Ammon's horn (tissue), 1 donor: ENCODE measurements around the gene CDC27.
A peak's percentile ranks its signal among the peaks of the same experiment; 100 is the strongest.
"Not testable (repeated sequence)": the region's sequence is repeated elsewhere in the genome, so short reads cannot be mapped to it uniquely, and the experiment has no call there.

ENCODE experiments used
- DNase-seq: peaks from one replicate; pipeline ENCODE4 v3.0.0-alpha.2; 2016; ENCODE audit warnings: low spot score

CDC27 gene, protein sequence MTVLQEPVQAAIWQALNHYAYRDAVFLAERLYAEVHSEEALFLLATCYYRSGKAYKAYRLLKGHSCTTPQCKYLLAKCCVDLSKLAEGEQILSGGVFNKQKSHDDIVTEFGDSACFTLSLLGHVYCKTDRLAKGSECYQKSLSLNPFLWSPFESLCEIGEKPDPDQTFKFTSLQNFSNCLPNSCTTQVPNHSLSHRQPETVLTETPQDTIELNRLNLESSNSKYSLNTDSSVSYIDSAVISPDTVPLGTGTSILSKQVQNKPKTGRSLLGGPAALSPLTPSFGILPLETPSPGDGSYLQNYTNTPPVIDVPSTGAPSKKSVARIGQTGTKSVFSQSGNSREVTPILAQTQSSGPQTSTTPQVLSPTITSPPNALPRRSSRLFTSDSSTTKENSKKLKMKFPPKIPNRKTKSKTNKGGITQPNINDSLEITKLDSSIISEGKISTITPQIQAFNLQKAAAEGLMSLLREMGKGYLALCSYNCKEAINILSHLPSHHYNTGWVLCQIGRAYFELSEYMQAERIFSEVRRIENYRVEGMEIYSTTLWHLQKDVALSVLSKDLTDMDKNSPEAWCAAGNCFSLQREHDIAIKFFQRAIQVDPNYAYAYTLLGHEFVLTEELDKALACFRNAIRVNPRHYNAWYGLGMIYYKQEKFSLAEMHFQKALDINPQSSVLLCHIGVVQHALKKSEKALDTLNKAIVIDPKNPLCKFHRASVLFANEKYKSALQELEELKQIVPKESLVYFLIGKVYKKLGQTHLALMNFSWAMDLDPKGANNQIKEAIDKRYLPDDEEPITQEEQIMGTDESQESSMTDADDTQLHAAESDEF

DNA sequence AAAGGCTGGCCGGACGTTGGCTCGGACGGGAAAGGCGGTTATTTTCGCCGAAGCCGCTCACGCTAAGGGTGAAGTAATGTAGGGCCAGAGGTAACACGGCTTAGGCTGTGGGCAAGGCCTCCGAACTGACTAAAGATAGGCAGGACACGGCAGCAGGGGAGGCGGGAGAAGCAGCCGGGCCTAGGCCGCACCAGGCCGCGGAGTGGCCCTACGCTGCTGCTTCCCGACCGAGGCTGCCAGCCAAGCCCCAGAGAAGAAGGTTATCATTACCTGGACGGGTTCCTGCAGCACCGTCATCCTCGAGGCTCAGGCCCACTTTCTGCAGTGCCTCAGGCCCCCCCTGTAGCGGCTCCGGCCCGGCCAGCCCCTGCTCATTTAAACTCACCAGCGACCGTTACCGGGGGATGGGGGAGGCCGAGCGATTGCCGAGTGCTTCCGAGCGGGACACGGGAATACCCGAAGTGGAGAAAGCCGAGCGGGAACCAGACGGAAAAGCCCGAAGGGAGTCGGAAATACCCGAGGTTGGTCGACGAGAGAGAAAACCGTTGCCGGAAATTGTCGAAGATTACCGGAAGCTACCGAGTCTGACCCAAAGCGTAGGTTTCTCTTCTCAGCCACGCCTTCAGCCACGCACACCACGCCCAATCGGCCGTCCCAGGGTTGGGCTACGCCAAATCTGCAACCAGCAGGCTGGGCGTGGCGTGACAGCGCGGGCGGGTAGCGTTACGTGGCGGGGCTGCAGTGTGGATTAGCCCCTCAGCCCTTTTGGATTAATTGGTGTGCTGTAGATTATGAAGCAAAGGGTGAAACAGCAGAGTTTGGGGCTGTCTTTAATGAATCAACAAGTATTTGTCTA, at the start of gene CDC27:
Gene CDC27 (minus strand): TSS at position 420 of the 856 bp plus-strand sequence. CDS start 123 bp downstream, at position 297.
- DNase-seq = peak; percentile 98

GRCh38 chr17:47238321-47239010, 49.4 kb upstream of the CDC27 start:
- no peak for DNase-seq

- DNase-seq = no peak
Observed at GRCh38 chr17:47237841-47238240, 48.7 kb upstream of the CDC27 start.

GRCh38 chr17:47235923-47236322, 46.8 kb upstream of the CDC27 start:
- no peak for DNase-seq

GRCh38 chr17:47235506-47235905, 46.4 kb upstream of the CDC27 start:
- no peak for DNase-seq

GRCh38 chr17:47232465-47232864, 43.4 kb upstream of the CDC27 start:
- no peak for DNase-seq

GRCh38 chr17:47231866-47232265, 42.8 kb upstream of the CDC27 start:
- no peak for DNase-seq

DNA sequence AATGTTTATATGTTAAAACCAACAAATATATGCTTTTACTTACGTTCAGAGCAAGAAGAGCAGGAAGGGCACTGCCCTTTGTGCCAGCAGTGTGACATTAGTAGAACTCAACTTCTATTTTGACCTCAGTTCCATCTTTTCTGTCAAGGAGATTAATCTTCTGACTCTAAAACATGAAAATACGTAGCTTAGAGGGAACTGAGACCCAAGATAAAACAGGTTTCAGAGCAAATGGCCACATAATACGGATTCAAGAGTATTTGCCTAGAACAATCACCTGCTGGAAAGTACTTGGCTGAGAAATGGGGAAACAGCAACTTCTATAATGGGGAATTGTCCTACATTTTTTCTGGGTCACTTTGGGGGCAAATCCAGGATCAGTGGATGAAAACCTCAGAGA, 42.2 kb upstream of the CDC27 start:
- DNase-seq = no peak

DNA sequence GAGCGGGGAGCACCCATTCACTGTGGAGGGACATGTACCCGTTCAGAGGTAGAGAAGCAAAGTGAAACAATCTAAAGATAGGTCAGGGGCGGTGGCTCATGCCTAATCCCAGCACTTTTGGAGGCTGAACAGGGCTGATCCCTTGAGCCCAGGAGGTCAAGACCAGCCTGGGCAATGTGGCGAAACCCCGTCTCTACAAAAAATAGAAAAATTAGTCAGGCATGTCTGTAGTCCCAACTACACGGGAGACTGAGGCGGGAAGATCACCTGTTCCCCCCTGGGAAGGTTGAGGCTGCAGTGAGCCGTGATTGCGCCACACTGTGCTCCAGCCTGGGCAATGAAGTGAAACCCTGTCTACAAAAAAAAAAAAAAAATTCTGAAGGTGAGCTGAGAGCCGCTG, 41.8 kb upstream of the CDC27 start:
- DNase-seq = no peak

- DNase-seq = peak; percentile 93
Observed at GRCh38 chr17:47229535-47230443, 40.7 kb upstream of the CDC27 start.

DNA sequence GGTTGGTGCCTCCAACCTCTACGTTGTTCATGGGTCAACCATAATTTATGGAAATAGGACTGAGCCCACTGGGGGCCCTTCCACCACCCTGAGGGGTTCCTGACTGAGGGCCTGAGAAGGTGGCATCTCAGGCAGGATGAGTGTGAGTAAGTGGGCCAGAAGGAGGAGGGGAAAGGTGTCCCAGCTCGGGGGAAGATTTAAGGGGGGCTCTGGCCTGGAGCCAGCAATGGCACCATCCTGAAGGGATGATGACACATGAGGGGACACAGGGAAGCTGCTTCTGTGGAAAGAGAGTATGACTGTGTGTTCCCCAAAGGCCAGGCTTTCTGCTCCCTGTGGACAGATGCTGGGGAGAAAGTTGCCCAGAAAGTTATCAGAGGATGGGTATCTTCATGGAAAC, 38.8 kb upstream of the CDC27 start:
- no peak for DNase-seq

DNA sequence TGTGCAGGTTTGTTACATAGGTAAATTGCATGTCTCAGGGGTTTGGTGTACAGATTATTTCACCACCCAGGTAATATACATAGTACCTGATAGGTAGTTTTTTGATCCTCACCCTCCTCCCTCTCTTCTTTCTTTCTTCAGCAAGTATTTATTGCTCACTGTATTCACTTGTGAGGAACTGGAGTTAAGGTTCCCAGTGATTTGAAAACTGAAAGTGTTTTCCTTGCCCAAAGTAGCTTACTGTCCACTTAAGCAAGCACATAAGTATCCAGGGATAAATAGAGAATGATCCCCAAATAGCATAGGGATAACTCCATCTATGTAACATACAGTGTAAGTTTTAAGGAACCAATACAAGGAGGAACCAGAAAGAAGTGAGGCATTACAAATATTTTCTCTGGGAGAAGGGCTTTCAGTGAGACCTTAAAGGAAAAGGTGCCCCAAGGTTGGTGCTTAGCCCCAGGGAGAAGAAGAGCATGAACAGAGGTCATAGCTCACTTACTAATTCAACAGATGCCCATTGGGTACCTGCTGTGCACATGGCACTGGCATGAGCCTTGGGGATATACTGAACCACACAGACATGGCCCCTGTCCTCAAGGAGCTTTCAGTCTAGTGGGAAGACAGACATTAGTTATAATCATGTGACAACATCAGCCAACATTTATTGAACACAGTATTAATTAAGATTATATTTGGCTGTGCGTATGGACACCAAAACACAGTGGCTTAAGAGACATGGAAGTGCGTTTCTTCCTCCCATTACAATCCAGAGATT, 37.0 kb upstream of the CDC27 start:
- no peak for DNase-seq

DNA sequence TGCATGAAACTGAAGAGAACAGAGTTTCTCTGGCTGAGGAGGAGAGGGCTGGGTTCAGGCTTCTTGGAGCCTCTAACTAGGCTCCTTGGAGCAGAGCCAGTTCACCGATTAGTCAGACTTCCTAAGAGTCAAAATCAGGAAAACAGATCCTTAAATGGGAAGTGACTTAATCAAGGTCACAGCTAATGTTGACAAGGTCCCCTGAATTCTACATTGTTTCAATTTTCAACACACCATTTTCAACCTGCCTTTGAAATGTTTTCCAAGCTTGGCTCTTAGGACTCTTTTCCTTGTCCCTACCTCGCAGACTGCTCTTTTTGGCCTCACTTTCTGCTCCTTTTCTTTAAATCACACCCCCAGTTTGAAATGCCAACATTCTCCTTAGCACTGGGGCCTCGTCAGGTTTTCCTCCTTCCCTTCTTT, 36.4 kb upstream of the CDC27 start:
- peak; percentile 51 for DNase-seq

GRCh38 chr17:47224966-47225365, 35.9 kb upstream of the CDC27 start:
- no peak for DNase-seq

DNA sequence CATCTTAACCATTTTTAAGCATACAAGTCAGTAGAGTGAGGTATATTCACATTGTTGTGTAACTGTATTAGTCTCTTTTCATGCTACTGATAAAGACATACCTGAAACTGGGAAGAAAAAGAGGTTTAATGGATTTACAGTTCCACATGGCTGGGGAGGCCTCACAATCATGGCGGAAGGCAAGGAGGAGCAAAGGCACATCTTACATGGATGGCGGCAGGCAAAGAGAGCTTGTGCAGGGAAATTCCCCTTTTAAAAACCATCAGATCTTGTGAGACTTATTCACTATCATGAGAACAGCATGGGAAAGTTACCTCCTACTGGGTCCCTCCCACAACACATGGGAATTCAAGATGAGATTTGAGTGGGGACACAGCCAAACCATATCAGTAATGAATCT, 35.0 kb upstream of the CDC27 start:
- DNase-seq = not testable (repeated sequence)

DNA sequence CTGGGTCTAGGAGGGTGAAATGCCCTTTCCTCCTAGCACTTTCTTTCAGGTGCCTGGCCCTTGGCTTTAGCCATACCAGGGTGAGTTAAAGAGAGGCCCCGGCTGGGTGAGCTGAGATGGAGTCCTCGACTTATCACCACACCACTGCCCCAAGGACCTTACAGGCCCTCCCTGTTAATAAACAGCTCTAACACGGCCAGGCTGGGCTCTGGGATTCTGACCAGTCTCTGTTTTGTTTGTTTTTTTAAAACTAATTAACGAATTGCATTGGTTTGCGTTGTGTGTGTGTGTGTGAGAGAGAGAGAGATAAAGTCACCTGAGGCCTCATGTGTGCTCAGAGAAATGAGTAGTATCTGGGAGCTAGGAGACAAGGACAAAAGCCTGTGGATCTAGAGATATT, 34.4 kb upstream of the CDC27 start:
- no peak for DNase-seq

- no peak for DNase-seq
Observed at GRCh38 chr17:47223007-47223406, 33.9 kb upstream of the CDC27 start.

DNA sequence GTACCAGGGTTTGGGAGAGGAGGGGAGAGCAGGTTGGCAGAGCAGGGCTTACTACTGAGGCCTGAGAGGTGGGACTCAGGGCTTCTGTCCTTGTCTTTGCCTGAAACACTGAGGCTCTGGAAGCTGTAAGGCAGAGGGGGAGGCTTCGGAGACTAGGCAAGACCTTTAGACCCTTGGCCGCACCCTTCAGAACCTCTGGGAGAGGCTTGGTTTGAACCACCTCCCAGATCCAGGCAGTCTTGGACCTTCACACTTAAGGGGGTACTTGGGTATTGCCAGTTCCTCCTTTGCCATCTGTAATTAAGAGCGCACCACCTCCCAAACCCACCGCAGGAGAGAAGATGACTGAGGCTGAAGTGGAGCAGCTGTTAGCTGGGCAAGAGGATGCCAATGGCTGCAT, 33.0 kb upstream of the CDC27 start:
- no peak for DNase-seq

- no peak for DNase-seq
Observed at GRCh38 chr17:47221154-47221553, 32.1 kb upstream of the CDC27 start.

DNA sequence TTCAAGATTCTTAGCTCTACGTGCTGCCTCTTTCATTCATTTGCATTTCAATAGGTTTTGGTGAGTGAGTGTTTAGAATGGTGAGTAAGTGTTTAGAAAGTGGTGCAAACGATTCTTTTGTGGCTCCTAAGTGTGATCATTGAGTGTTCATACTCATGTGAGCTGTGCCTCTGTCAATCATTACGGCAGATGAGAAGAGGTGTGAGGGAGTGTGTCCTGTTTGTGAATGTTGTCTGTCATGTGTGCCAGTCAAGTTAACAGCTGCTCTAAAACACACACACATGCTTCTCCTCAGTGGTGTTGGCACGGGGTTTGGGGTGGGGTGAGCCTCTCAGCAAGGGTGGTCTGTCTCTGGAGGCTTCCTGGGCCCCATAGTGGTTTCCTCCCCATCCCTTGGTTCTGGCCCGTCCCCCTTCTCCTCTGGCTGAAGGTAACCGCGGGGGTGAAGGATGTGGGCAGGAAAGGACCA, 31.5 kb upstream of the CDC27 start:
- no peak for DNase-seq
